GM21381 (cell line): ENCODE results near the gene DERL3.

Experiments used
- ATAC-seq: cut with Tn5 transposase; IDR thresholded peaks from one replicate; pipeline ENCODE4 v1.9.1; 2021; ENCODE audit warnings: mild to moderate bottlenecking, moderate library complexity; ENCODE audit not compliant: unreplicated experiment

DERL3 gene

DNA sequence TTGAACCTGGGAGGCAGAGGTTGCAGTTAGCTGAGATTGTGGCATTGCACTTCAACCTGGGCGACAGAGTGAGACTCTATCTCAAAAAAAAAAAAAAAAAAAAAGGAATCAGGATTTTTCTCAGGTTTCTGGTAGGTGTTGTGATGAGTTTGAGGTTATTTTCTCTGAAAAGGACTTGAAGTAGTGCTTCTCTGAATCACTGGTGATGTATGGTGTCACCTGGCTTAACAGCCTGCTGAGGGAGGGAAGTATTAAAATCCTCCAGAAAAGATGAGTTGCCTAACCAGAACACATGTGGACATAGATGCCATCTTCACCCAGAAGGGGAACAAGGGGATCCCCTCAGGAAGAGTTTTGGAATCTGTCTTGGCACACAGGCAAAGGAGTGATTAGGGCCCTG, 32.0 kb downstream of the DERL3 start:
- ATAC-seq: no peak

DNA sequence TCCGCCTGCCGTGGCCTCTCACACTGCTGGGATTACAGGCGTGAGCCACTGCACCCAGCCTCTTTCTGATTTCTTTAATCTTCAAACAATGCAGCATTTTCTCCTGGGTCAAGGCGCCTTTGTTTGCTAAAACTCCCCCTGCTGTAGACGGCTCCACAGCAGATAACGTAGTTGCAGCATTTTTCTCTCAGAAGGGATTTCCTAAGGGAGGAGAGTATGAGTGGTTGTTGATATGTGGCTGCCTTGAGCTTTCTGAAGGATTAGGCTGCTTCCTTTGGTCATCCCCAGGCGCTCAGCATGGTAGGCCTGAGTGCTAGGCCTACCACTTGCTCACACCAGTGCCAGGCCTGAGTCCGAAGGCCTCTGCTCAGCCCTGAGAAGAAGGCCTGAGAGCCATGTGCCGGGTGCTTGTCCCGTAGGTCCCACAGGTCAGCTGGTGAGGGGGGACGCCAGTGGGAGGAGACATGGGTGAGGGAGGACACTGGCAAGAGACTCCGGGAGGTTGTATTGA, 34.0 kb downstream of the DERL3 start:
- ATAC-seq: no peak

DNA sequence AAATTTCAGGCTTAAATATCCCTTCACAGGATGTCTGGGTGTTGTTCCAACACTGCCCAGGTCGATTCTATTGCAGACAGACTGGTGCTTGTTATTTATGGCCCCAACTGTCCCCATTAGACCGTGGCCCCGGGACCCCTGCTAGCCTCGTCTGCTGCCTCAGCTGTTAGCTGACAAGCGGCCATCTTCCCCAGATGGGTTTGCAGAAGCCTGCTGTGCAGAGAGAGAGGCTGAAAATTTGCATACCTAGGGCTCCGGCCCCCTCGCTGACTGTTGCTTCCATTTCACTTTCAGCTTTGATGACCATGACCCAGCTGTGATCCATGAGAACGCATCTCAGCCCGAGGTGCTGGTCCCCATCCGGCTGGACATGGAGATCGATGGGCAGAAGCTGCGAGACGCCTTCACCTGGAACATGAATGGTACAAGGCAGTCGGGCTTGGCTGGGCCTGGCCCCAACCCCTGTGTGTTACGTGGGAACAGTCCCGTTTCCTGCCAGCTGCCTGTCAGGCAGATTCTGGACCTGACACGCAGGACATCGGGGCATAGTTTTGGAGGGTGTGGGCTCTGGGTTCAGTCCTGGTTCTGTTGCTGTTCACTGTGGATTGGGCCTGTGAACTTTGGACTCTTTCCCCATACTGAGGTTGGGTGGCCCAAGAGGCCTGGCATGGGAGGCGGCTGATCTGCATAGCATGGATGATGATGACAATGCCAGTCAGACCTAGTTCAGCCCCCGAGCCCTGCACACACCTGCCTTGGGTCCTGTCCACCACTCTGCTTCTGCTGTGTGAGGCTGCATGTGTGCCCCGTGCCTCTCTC, 35.6 kb downstream of the DERL3 start:
- no peak for ATAC-seq

GRCh38 chr22:23801886-23802377, 36.9 kb downstream of the DERL3 start:
- ATAC-seq: no peak

GRCh38 chr22:23801238-23801821, 37.5 kb downstream of the DERL3 start:
- peak; percentile 11 for ATAC-seq

- ATAC-seq: peak; percentile 55
Measured at GRCh38 chr22:23800297-23801237, 38.2 kb downstream of the DERL3 start.

DNA sequence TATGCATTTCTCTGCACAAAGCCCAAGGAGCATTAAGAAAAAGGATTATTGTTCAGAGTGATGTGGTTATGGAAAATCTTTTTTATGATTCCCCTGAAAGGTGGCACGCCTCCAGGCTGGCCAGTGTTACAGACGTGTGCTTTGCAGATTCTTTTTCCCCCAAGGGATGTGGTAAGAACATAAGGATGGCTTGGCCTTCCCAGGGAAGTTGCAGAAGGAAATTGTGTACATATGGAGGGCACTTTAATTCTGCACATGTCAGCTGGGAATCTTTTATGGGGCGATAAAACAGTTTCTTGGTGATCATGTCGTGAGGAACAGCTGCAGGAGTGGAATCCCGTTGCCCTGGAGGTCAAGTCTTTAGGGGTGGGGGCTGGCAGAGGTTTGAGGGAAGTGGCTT, 42.3 kb downstream of the DERL3 start:
- ATAC-seq: no peak

DNA sequence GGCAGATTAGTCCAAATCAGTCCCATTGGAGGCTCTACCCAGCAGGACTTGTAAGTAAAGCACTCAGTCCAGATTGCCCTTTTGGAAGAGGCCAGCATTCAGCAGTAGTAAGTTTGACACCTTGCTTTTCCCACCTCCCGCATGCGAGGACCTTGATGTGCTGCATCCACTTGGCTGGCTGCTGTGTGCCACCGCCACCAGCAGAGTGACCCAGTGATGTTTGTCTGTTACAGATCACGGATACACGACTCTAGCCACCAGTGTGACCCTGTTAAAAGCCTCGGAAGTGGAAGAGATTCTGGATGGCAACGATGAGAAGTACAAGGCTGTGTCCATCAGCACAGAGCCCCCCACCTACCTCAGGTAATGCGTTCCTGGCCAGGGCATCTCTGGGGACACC, 45.5 kb downstream of the DERL3 start:
- ATAC-seq: no peak

- ATAC-seq: no peak
Measured at GRCh38 chr22:23791738-23792645, 46.8 kb downstream of the DERL3 start.

DNA sequence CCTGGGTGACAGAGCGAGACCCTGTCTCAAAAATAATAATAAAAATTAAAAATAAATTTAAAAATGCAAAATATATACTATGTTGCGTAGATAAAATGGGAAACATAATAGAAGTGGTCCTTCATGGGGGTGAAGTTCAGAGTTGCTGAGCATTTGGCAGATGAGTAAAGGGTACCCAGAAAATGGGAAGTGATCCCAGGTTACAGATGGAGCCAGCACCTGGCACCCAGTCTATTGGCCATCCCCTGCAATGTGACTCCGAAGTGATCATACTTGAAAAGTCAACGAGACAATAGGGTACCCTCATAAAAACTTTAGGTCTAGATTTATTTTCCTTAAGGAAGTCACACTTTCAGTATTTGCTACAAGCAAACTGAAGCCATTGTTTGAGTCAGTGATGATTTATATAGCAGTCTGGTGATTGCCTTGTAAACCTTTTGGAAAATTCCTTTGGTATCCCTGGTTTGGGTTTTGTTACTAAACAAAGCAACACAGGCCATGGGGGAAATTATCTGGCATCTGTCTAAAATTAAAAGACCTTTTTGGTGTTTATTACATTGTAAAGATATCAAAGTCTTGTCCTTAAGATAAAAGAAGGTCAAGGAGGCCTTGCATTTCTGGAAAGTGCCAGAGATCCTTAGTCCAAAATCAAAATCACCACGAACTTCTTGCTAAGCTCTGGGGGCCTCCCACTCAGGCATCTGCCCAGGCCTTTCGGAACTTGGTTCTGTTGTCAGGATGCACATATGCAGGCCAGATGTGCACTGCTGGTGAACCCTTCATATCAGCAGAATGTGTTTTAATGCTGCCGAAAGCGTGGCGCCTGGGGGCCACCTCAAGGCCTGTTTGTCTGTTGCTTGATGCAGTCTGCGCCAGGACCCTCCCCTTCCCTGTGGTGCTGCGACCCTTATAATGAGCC, 47.7 kb downstream of the DERL3 start:
- no peak for ATAC-seq

GRCh38 chr22:23789638-23790037, 49.2 kb downstream of the DERL3 start:
- ATAC-seq: no peak

DNA sequence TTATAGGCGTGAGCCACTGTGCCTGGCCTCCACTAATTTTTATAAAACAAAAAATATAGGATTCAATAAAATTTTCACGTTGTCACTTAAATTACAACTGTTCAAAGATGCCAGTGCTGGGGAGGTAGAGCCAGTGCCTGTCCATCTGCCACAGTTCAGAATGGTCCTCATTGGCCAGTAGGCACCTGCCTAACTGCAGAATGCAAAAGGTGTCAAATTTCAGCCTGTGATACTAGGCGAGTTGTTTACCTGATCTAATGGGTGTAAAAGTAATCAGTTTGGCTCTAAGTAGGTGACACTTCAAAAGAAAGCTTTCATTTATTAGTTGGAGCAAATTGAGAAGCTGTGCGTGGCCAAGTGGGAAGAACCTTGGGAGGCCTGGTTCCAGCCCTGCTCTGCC, 49.7 kb downstream of the DERL3 start:
- ATAC-seq: no peak

DNA sequence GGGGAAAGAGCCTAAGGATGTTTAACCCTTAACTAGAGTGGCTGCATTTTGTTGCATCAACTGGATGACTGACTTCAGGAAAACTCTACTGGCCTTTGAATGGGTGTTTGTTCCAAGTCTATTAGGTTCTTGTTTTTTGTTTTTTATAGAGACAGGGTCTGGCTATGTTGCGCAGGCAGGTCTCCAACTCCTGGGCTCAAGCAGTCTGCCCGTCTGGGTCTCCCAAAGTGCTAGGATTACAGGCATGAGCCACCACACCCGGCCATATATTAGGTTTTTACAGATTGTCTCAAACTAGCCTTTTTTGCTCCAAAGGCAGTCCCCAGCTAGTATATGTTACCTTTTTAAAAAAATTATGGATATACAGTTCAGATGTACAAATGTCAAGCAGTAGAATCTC, 50.9 kb downstream of the DERL3 start:
- no peak for ATAC-seq

DNA sequence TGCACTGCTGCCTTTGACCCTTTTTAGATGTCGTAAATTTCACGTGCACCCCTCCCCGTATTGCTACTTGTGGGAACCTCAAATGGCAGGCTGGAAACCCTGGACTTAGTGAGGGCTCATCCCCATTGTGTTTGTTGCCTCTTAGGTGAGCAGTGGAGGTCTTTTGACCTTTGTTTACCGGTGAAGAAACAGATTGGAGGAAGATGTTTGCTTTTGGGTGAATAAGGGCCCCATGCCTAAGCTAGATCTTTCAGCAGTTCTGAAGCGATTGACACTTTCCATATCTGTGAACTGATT, 51.3 kb downstream of the DERL3 start:
- ATAC-seq: no peak

GRCh38 chr22:23786752-23787599, 51.8 kb downstream of the DERL3 start, which contains the start of gene SMARCB1:
Gene SMARCB1, plus strand, starts transcription at chr22:23786966. Its CDS starts 204 bp downstream, at chr22:23787170.
- peak; percentile 77 for ATAC-seq

GRCh38 chr22:23786261-23786710, 52.5 kb downstream of the DERL3 start:
- no peak for ATAC-seq
